ENCODE measurements around the gene CHST9. TPM values are rescaled to one million over a fixed set of nuclear protein-coding genes. Genes with fewer than 3 reads are reported as not detected.

Gene CHST9
- total and polyA plus RNA-seq, 2 of the 4 experiments (the other 2 are of a cell fraction): not detected

GRCh38 chr18:26902291-26902690, 282.8 kb downstream of the CHST9 start:
- no TSS peak for BruUV-seq (replicated peaks)
- no CpG with 5 or more reads among the region's 5 CpGs for WGBS, 2 experiments (ENCODE audit: extremely low coverage in 2 of 2, insufficient read length in 1 of 2)

More at GRCh38 chr18:26902291-26902690, 282.8 kb downstream of the CHST9 start:
- Histone ChIP-seq H2BK20ac (ENCODE audit: low read depth, low read length) (no peak overlapping the region), H2AK5ac (ENCODE audit: low read depth, low read length) (no peak overlapping the region), H2AFZ (replicated peaks; ENCODE audit: low read length, poor library complexity) (no peak overlapping the region), H3K9ac (ENCODE audit: low read depth, low read length) (no peak overlapping the region), H3K4me2 (ENCODE audit: low read depth, low read length) (no peak overlapping the region), H3K27ac (ENCODE audit: insufficient read depth, low read length) (no peak overlapping the region), H2BK15ac (ENCODE audit: low read depth, low read length) (no peak overlapping the region), H2AK9ac (replicated peaks; ENCODE audit: low read depth, low read length, poor library complexity) (no peak overlapping the region), H3K23ac (ENCODE audit: low read depth, low read length) (no peak overlapping the region), H2BK120ac (ENCODE audit: low read depth, low read length) (no peak overlapping the region), H3K36me3 (ENCODE audit: control insufficient read depth, insufficient read depth, low read length) (no peaks in the 10 kb centered on the region), H3K79me1 (ENCODE audit: low read depth in 1 of 2, low read length in 2 of 2) (no peaks in the 10 kb centered on the region), H4K5ac (ENCODE audit: low read depth, low read length) (no peak overlapping the region), H3K9me1 (ENCODE audit: insufficient read depth, low read length) (no peaks in the 10 kb centered on the region), H4K91ac (ENCODE audit: insufficient read depth, low read depth, low read length) (no peak overlapping the region), H3K9me3 (ENCODE audit: control insufficient read depth, insufficient read depth, low read length) (peaks cover 10% of the 10 kb centered on the region), H3K18ac (ENCODE audit: low read depth, low read length) (no peak overlapping the region), H3K14ac (replicated peaks; ENCODE audit: low read depth, low read length) (no peak overlapping the region), H3K4ac (ENCODE audit: low read depth, low read length) (no peak overlapping the region), H3K27me3 (ENCODE audit: control insufficient read depth, insufficient read depth, low read length) (no peaks in the 10 kb centered on the region), H4K8ac (ENCODE audit: low read depth in 2 of 2, low read length in 2 of 2) (no peak overlapping the region), H2BK5ac (ENCODE audit: low read depth, low read length, poor library complexity, severe bottlenecking) (no peak overlapping the region), H3K4me1 (ENCODE audit: control insufficient read depth, insufficient read depth, low read length) (no peaks in the 10 kb centered on the region), H3K56ac (ENCODE audit: extremely low read depth, insufficient read depth, low read length) (no peak overlapping the region), H4K20me1 (ENCODE audit: insufficient read depth, low read length) (no peaks in the 10 kb centered on the region), H3K4me3 (ENCODE audit: insufficient read depth, low read depth, low read length) (no peak overlapping the region)
- CTCF ChIA-PET: no interaction called here
- intact Hi-C loops (cut with micrococcal nuclease) (no loop called here), dilution Hi-C loops (cut with HindIII; ENCODE audit: low sequenced_read_pairs, unreplicated experiment) (no loop called here), in situ Hi-C loops (cut with MboI; ENCODE audit: low sequenced_read_pairs) (no loop called here)
- no peak for DNase-seq
- POLR2A ChIA-PET (ENCODE audit: unreplicated experiment): no interaction called here
- TF ChIP-seq CEBPB (IDR thresholded peaks at IDR 0.05; ENCODE audit: low read depth, low read length): no peak
- no peak for TF ChIP-seq CHD1 (IDR thresholded peaks at IDR 0.05; ENCODE audit: low read depth, low read length)
- no peak for TF ChIP-seq MAZ (IDR thresholded peaks at IDR 0.05; ENCODE audit: borderline replicate concordance, low read depth, low read length)
- no peak for TF ChIP-seq MAFK (IDR thresholded peaks at IDR 0.05; ENCODE audit: low read depth, low read length)
- no peak for TF ChIP-seq BHLHE40 (IDR thresholded peaks at IDR 0.05; ENCODE audit: low read depth, low read length)
- TF ChIP-seq FOS (IDR thresholded peaks at IDR 0.05; ENCODE audit: low read depth, low read length): no peak
- TF ChIP-seq NFE2L2 (IDR thresholded peaks at IDR 0.05; ENCODE audit: low read depth, low read length): no peak
- no peak for TF ChIP-seq RFX5 (IDR thresholded peaks at IDR 0.05; ENCODE audit: low read depth, low read length)
- TF ChIP-seq RCOR1 (IDR thresholded peaks at IDR 0.05; ENCODE audit: insufficient replicate concordance, low read length): no peak
- TF ChIP-seq CTCF (conservative IDR thresholded peaks at IDR 0.05; ENCODE audit: low read depth, low read length): no peak
- TF ChIP-seq SMC3 (IDR thresholded peaks at IDR 0.05; ENCODE audit: low read depth, low read length): no peak
- TF ChIP-seq POLR2A (IDR thresholded peaks at IDR 0.05; ENCODE audit: low read depth, low read length): no peak
- TF ChIP-seq, protein P1, sequence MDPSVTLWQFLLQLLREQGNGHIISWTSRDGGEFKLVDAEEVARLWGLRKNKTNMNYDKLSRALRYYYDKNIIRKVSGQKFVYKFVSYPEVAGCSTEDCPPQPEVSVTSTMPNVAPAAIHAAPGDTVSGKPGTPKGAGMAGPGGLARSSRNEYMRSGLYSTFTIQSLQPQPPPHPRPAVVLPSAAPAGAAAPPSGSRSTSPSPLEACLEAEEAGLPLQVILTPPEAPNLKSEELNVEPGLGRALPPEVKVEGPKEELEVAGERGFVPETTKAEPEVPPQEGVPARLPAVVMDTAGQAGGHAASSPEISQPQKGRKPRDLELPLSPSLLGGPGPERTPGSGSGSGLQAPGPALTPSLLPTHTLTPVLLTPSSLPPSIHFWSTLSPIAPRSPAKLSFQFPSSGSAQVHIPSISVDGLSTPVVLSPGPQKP (IDR thresholded peaks at IDR 0.05; ENCODE audit: borderline replicate concordance, low read depth, low read length): no peak
- TF ChIP-seq, protein P2, sequence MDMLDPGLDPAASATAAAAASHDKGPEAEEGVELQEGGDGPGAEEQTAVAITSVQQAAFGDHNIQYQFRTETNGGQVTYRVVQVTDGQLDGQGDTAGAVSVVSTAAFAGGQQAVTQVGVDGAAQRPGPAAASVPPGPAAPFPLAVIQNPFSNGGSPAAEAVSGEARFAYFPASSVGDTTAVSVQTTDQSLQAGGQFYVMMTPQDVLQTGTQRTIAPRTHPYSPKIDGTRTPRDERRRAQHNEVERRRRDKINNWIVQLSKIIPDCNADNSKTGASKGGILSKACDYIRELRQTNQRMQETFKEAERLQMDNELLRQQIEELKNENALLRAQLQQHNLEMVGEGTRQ (IDR thresholded peaks at IDR 0.05; ENCODE audit: low read depth, low read length): no peak
- no peak for TF ChIP-seq RAD21 (IDR thresholded peaks at IDR 0.05; ENCODE audit: low read length)
- TF ChIP-seq MXI1 (IDR thresholded peaks at IDR 0.05; ENCODE audit: borderline replicate concordance, low read depth, low read length): no peak
- ATAC-seq (ENCODE audit: low read depth): no peak

All from IMR-90 (cell line).